Mammary epithelial cell (primary cell): ENCODE results near the gene PIP5K1C.

Source experiments
- CTCF ChIP-seq, 2 donors: IDR thresholded peaks in 1 of 2; conservative IDR thresholded peaks in 1 of 2; 2 replicates each; pipeline ENCODE4 v1.5.1; 2011 to 2012; ENCODE audit warnings: inconsistent platforms in 2 of 2, low read length in 2 of 2, mild to moderate bottlenecking in 2 of 2, control low read depth in 1 of 2, low read depth in 1 of 2; ENCODE audit not compliant: insufficient read depth in 1 of 2; ENCODE audit errors: extremely low read depth in 1 of 2
- EZH2 ChIP-seq: IDR thresholded peaks from 2 replicates; pipeline ENCODE4 v1.6.1; 2012; ENCODE audit warnings: low read length, inconsistent platforms, borderline replicate concordance

DNA sequence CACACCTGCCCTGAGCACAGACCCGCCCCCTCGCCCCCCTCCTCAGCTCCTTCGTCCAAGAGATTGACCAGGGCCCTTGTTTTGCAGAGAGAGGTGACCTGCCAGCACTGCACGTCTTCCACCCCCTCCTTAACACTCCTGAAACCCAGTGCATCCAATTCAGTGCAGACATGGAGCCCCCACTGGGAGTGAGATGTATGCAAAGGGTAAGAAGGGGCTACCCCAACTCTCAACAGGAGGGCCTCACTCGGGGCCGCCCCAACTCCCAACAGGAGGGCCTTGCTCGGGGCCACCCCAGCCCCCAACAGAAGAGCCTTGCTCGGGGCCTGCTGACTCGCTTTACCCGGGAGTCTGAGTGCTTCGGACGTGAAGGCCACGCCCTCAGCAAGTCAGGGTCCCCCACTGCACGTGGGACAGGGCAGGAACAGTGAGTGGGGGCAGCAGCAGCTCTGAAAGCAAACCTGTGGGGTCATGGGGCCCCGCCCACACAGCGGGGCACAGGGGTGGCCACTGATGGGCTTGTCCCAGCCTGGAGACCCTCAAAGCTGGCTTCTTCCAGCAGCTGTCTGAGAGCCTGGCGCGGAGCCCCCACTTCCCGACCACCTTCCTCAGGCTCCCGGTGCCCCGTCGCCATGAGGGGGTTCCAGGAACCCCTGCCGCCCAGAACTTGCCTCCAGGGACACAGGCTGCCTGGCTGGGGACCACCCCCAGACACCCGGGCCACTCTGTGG, 79.3 kb downstream of the PIP5K1C start:
- no peak for TF ChIP-seq CTCF (conservative IDR thresholded peaks at IDR 0.05 in 1 of 2, IDR thresholded peaks at IDR 0.05 in 1 of 2; ENCODE audit: extremely low read depth in 1 of 2, insufficient read depth in 1 of 2, low read depth in 1 of 2, low read length in 2 of 2)
- TF ChIP-seq EZH2 = no peak
